Esophagus squamous epithelium (tissue), 4 donors: ENCODE measurements around the gene C1orf21.

ENCODE experiments used
- POLR2A ChIP-seq, 4 donors: fragments of 450-650 bp; IDR thresholded peaks; one replicate each; pipeline ENCODE4 v1.6.1; 2017; ENCODE audit warnings: antibody characterized with exemption in 4 of 4, mild to moderate bottlenecking in 4 of 4, moderate library complexity in 3 of 4
- TF ChIP-seq, protein P1 (sequence below), 6 experiments: fragments of 450-650 bp in 4 of 6; fragments of 200-600 bp in 2 of 6; sonication (generic) in 2 of 6; IDR thresholded peaks; one replicate each; pipeline ENCODE4 v1.5.1; 2016 to 2019; ENCODE audit warnings: antibody characterized with exemption in 6 of 6, mild to moderate bottlenecking in 4 of 6, moderate library complexity in 4 of 6

DNA sequence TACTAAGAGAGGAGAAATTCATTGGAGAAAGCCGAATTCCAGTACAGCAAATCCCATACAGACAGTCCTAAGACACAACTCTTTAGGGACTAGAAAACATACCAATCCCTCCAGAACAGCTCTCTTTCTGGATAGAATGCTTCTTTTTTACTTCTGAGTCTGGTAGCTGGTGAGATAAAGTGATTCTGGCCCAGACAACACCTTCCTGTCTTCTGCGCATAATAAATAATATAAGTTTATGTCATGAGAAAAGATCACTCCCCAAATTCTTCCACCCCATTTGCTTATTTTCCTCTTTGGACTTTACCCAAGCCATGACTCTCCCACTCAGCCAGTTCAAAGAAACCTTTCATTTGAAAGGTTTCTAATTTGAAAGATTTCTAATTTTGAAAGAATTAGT lies 269.4 kb downstream of the C1orf21 start:
- TF ChIP-seq, protein P1, sequence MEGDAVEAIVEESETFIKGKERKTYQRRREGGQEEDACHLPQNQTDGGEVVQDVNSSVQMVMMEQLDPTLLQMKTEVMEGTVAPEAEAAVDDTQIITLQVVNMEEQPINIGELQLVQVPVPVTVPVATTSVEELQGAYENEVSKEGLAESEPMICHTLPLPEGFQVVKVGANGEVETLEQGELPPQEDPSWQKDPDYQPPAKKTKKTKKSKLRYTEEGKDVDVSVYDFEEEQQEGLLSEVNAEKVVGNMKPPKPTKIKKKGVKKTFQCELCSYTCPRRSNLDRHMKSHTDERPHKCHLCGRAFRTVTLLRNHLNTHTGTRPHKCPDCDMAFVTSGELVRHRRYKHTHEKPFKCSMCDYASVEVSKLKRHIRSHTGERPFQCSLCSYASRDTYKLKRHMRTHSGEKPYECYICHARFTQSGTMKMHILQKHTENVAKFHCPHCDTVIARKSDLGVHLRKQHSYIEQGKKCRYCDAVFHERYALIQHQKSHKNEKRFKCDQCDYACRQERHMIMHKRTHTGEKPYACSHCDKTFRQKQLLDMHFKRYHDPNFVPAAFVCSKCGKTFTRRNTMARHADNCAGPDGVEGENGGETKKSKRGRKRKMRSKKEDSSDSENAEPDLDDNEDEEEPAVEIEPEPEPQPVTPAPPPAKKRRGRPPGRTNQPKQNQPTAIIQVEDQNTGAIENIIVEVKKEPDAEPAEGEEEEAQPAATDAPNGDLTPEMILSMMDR (IDR thresholded peaks at IDR 0.05) = no peak
- no peak for TF ChIP-seq POLR2A (IDR thresholded peaks at IDR 0.05)
